HepG2 (cell line): ENCODE results near the gene GRB2. TPM values are rescaled to one million over a fixed set of nuclear protein-coding genes. Genes with fewer than 3 reads are reported as not detected.

Experiments
- FOXP1 ChIP-seq, 2 experiments: fragments of 450-650 bp in 1 of 2; IDR thresholded peaks; 2 replicates each; pipeline ENCODE4 v1.6.1; 2017 to 2018; ENCODE audit warnings: antibody characterized with exemption in 1 of 2
- LCORL ChIP-seq, 2 experiments: fragments of 450-650 bp in 1 of 2; sonication (generic) in 1 of 2; formaldehyde crosslinking in 1 of 2; IDR thresholded peaks; 2 replicates each; pipeline versions ENCODE4 v1.5.0 to v1.6.1; 2017 to 2020; ENCODE audit warnings: antibody characterized with exemption in 1 of 2, missing genetic modification reagents in 1 of 2
- MEIS2 ChIP-seq: sonication (generic); formaldehyde crosslinking; IDR thresholded peaks from 2 replicates; pipeline ENCODE4 v1.9.0; 2021; ENCODE audit warnings: mild to moderate bottlenecking, missing genetic modification reagents
- RARA ChIP-seq: IDR thresholded peaks from 2 replicates; pipeline ENCODE4 v1.6.1; 2016; ENCODE audit warnings: missing genetic modification reagents, missing compliant biosample characterization
- SOX13 ChIP-seq, 3 experiments: fragments of 450-650 bp in 1 of 3; sonication (generic) in 1 of 3; formaldehyde crosslinking in 1 of 3; IDR thresholded peaks in 2 of 3; conservative IDR thresholded peaks in 1 of 3; 2 replicates each; pipeline versions ENCODE4 v1.5.0 to v1.6.1; 2016 to 2020; ENCODE audit warnings: antibody characterized with exemption in 1 of 3, mild to moderate bottlenecking in 1 of 3, missing compliant biosample characterization in 1 of 3, missing genetic modification reagents in 1 of 3, moderate library complexity in 1 of 3
- SUZ12 ChIP-seq: fragments of 150-350 bp; IDR thresholded peaks from 2 replicates; pipeline ENCODE4 v1.6.1; 2014; ENCODE audit warnings: low read depth, low read length
- ZNF572 ChIP-seq: sonication (generic); formaldehyde crosslinking; IDR thresholded peaks from 2 replicates; pipeline ENCODE4 v1.5.1; 2020; ENCODE audit warnings: mild to moderate bottlenecking, missing genetic modification reagents
- ZNF619 ChIP-seq: sonication (generic); formaldehyde crosslinking; IDR thresholded peaks from 2 replicates; pipeline ENCODE4 v1.4.0; 2020; ENCODE audit warnings: mild to moderate bottlenecking, missing genetic modification reagents
- ZSCAN5A ChIP-seq: sonication (generic); formaldehyde crosslinking; IDR thresholded peaks from 2 replicates; pipeline ENCODE4 v1.8.0; 2022; ENCODE audit warnings: mild to moderate bottlenecking, missing genetic modification reagents, borderline replicate concordance
- polyA plus RNA-seq, 8 experiments: library from polyadenylated mRNA; depleted of rRNA in 3 of 8; stranded (reverse) in 7 of 8; unstranded in 1 of 8; fragments of >200 nt; fragmentation: Illumina TruSeq in 4 of 8; extraction: Trizol in 4 of 8; gene quantifications; 2 replicates each; pipeline versions ENCODE4 v1.2.1 to v1.2.3, GENCODE V29; 2011 to 2016; ENCODE audit warnings: low read depth in 4 of 8, missing spikeins in 1 of 8, mixed read lengths in 1 of 8; ENCODE audit not compliant: insufficient read depth in 1 of 8
- total RNA-seq, 5 experiments: library from RNA; depleted of rRNA; stranded (reverse); fragments of >200 nt; fragmentation: Illumina TruSeq; extraction: Trizol; gene quantifications; 2 replicates each; pipeline ENCODE4 v1.2.3, GENCODE V29; 2016; ENCODE audit warnings: low read depth in 1 of 5
- TF ChIP-seq, protein P1 (sequence below): sonication (generic); formaldehyde crosslinking; IDR thresholded peaks from 2 replicates; pipeline ENCODE4 v1.4.0; 2020; ENCODE audit warnings: mild to moderate bottlenecking, missing genetic modification reagents
- TF ChIP-seq, protein P2 (sequence below): sonication (generic); formaldehyde crosslinking; IDR thresholded peaks from 2 replicates; pipeline ENCODE4 v1.4.0; 2020; ENCODE audit warnings: low read depth, mild to moderate bottlenecking, missing genetic modification reagents
- TF ChIP-seq, protein P3 (sequence below): IDR thresholded peaks from 2 replicates; pipeline ENCODE4 v1.6.1; 2016
- TF ChIP-seq, protein P4 (sequence below): IDR thresholded peaks from 2 replicates; pipeline ENCODE4 v1.6.1; 2016; ENCODE audit warnings: control low read depth

GRB2 gene
- total and polyA plus RNA-seq, 2 of the 13 experiments (the other 11 are each of a cell fraction or from before 2014, with no cell fraction given) = 84.6 to 92.3 TPM

DNA sequence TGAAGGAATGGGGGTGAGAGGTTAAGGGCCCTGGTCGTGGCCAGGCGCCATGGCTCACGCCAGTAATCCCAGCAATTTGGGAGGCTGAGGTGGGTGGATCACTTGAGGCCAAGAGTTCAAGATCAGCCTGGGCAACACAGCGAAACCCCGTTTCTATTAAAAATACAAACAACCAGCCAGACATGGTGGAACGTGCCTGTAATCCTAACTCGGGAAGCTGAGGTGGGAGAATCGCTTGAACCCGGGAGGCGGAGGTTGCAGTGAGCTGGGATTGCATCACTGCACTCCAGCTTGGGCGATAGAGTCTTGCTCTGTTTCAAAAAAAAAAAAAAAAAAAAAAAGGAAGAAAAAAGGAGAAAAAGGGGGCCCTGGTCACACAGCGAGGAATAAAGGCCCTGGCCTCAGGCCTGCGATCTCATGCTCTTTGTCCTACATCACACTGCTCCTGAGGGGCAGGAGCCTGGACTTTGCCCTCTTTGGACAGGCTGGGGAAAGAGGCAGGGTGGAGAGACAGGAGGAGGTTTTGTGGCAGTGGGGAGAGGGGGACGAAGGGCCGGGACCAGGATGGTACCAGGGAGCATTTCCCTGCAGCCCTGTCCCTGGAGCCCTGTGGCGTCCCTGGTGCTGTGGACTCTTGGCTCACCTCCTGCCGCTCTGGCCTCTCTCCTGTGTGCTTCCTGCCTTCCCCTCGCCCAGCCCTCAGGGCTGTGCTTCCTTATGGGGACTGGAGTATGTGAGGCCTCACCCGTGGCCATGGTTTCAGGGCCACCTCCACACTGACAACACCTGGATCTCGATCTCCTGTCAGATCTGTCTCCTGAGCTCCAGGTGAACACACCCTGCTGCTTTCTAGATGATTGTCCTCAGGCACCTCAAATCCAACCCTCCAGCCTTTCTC, 96.5 kb downstream of the GRB2 start (continued):
- TF ChIP-seq, protein P1, sequence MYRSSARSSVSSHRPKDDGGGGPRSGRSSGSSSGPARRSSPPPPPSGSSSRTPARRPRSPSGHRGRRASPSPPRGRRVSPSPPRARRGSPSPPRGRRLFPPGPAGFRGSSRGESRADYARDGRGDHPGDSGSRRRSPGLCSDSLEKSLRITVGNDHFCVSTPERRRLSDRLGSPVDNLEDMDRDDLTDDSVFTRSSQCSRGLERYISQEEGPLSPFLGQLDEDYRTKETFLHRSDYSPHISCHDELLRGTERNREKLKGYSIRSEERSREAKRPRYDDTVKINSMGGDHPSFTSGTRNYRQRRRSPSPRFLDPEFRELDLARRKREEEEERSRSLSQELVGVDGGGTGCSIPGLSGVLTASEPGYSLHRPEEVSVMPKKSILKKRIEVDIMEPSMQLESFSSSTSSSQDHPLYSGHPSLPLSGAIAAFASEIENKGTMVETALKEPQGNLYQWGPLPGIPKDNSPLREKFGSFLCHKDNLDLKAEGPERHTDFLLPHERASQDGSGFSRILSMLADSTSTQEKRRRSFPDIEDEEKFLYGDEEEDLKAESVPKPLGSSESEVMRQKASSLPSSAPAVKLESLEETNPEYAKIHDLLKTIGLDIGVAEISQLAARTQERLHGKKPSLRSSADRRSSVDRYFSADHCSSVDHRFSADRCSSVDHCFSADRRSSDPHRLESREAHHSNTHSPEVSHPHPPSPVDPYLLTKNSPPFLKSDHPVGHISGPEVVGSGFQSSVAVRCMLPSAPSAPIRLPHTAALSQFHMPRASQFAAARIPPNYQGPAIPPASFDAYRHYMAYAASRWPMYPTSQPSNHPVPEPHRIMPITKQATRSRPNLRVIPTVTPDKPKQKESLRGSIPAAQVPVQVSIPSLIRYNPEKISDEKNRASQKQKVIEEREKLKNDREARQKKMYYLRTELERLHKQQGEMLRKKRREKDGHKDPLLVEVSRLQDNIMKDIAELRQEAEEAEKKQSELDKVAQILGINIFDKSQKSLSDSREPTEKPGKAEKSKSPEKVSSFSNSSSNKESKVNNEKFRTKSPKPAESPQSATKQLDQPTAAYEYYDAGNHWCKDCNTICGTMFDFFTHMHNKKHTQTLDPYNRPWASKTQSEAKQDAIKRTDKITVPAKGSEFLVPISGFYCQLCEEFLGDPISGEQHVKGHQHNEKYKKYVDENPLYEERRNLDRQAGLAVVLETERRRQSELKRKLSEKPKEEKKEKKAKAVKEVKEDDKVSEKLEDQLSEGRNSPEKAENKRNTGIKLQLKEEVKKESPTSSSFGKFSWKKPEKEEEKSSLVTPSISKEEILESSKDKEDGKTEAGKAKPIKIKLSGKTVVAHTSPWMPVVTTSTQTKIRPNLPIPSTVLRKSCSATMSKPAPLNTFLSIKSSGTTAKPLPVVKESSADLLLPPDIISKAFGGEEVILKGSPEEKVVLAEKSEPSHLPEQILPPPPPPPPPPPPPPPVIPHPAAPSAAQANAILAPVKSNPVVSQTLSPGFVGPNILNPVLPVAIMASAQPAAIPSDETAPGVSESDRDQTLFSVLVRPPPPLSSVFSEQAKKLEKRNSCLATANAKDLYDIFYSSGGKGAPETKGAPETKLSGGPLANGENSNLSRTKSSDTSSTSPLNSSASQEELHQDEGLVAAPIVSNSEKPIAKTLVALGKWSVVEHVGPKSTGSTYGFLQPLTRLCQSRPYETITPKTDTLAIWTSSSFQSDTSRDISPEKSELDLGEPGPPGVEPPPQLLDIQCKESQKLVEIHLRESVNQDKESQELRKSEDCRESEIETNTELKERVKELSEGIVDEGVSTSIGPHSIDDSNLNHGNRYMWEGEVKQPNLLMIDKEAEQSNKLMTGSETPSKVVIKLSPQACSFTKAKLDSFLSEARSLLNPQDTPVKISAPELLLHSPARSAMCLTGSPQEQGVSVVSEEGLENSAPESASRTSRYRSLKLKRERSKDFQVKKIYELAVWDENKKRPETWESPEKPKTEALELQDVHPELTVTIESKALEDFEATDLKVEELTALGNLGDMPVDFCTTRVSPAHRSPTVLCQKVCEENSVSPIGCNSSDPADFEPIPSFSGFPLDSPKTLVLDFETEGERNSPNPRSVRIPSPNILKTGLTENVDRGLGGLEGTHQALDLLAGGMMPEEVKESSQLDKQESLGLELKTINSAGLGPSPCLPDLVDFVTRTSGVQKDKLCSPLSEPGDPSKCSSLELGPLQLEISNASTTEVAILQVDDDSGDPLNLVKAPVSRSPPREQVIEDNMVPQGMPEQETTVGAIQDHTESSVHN (CRISPR knock-in tag) = peak; percentile 90; the same call in 1 of the 2 replicates
- TF ChIP-seq LCORL (IDR thresholded peaks at IDR 0.05) = peak; percentile 80; the same call in 1 of the 2 replicates
- TF ChIP-seq LCORL (CRISPR knock-in tag; IDR thresholded peaks at IDR 0.05) = peak; percentile 95
- no peak for TF ChIP-seq FOXP1 (IDR thresholded peaks at IDR 0.05)
- TF ChIP-seq FOXP1 (CRISPR knock-in tag; IDR thresholded peaks at IDR 0.05) = no peak
- TF ChIP-seq ZNF572 (CRISPR knock-in tag) = 0 out of 2 replicates have a peak, but pooled peaks have one; percentile 91
- TF ChIP-seq ZSCAN5A (CRISPR knock-in tag) = no peak
- TF ChIP-seq MEIS2 (CRISPR knock-in tag) = peak; percentile 34
- TF ChIP-seq, protein P2, sequence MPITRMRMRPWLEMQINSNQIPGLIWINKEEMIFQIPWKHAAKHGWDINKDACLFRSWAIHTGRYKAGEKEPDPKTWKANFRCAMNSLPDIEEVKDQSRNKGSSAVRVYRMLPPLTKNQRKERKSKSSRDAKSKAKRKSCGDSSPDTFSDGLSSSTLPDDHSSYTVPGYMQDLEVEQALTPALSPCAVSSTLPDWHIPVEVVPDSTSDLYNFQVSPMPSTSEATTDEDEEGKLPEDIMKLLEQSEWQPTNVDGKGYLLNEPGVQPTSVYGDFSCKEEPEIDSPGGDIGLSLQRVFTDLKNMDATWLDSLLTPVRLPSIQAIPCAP = peak; percentile 74; the same call in 1 of the 2 replicates
- TF ChIP-seq, protein P3, sequence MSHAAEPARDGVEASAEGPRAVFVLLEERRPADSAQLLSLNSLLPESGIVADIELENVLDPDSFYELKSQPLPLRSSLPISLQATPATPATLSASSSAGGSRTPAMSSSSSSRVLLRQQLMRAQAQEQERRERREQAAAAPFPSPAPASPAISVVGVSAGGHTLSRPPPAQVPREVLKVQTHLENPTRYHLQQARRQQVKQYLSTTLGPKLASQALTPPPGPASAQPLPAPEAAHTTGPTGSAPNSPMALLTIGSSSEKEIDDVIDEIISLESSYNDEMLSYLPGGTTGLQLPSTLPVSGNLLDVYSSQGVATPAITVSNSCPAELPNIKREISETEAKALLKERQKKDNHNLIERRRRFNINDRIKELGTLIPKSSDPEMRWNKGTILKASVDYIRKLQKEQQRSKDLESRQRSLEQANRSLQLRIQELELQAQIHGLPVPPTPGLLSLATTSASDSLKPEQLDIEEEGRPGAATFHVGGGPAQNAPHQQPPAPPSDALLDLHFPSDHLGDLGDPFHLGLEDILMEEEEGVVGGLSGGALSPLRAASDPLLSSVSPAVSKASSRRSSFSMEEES (CRISPR knock-in tag) = 0 out of 2 replicates have a peak, but pooled peaks have one; percentile 49
- peak; percentile 63 for TF ChIP-seq RARA (CRISPR knock-in tag)
- TF ChIP-seq SOX13 (IDR thresholded peaks at IDR 0.05) = no peak; the same call in 1 of the 2 replicates
- peak in 1 of 2 experiments; percentile 83; a peak in 2 of 4 replicates for TF ChIP-seq SOX13 (CRISPR knock-in tag; conservative IDR thresholded peaks at IDR 0.05 in 1 of 2, IDR thresholded peaks at IDR 0.05 in 1 of 2)
- TF ChIP-seq SUZ12 = no peak
- TF ChIP-seq ZNF619 (CRISPR knock-in tag) = no peak
- TF ChIP-seq, protein P4, sequence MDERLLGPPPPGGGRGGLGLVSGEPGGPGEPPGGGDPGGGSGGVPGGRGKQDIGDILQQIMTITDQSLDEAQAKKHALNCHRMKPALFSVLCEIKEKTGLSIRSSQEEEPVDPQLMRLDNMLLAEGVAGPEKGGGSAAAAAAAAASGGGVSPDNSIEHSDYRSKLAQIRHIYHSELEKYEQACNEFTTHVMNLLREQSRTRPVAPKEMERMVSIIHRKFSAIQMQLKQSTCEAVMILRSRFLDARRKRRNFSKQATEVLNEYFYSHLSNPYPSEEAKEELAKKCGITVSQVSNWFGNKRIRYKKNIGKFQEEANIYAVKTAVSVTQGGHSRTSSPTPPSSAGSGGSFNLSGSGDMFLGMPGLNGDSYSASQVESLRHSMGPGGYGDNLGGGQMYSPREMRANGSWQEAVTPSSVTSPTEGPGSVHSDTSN (CRISPR knock-in tag) = no peak
